Endothelial cell of umbilical vein (primary cell): Measurements from ENCODE around the gene TAGLN. TPM values are rescaled to one million over a fixed set of nuclear protein-coding genes. Genes with fewer than 3 reads are reported as not detected.
A peak's percentile ranks its signal among the peaks of the same experiment; 100 is the strongest.

Source experiments
- BruUV-seq: library from RNA; stranded (reverse); fragments of 400-500 nt; replicated peaks from 2 replicates; lab custom pipeline; 2021; lab: Mats Ljungman, UMichigan
- CTCF ChIA-PET: fragments of 300-600, 350-600 bp; sonication (Branson Sonifier 250); formaldehyde crosslinking; loops from one replicate; lab custom pipeline; 2021; ENCODE audit warnings: antibody characterized with exemption, inconsistent platforms; lab: Charles Lee
- POLR2A ChIA-PET: fragments of 300-600, 350-600 bp; sonication (Branson Sonifier 250); formaldehyde crosslinking; loops from one replicate; lab custom pipeline; 2021; ENCODE audit warnings: antibody characterized with exemption, inconsistent platforms; lab: Charles Lee
- DNase-seq: peaks from one replicate; pipeline ENCODE4 v3.0.0-alpha.2; 2011; ENCODE audit warnings: low read depth, low spot score
- FAIRE-seq: peaks from 2 replicates; lab custom pipeline; 2011; peaks lifted over from hg19 to GRCh38; lab: Jason Lieb, UNC
- H2AFZ ChIP-seq: 2 replicates; pipeline ENCODE4 v1.6.0; 2012; ENCODE audit warnings: low read depth, low read length, control low read depth, inconsistent platforms
- H3K27ac ChIP-seq: 2 replicates; pipeline ENCODE4 v1.5.1; 2011; ENCODE audit warnings: low read depth, mild to moderate bottlenecking, control low read depth, low read length, moderate library complexity; ENCODE audit not compliant: insufficient read depth
- H3K27me3 ChIP-seq, 2 experiments: 2 replicates each; pipeline versions ENCODE4 v1.6.0 to v1.6.1; 2011; ENCODE audit warnings: low read length in 2 of 2, mixed read lengths in 1 of 2; ENCODE audit not compliant: control insufficient read depth in 2 of 2, insufficient read depth in 2 of 2
- H3K36me3 ChIP-seq, 2 experiments: 2 replicates in 1 of 2; 3 replicates in 1 of 2; pipeline ENCODE4 v1.5.1; 2011; ENCODE audit warnings: low read length in 2 of 2, mild to moderate bottlenecking in 1 of 2, moderate library complexity in 1 of 2; ENCODE audit not compliant: control insufficient read depth in 2 of 2, insufficient read depth in 2 of 2; ENCODE audit errors: extremely low read depth in 1 of 2
- H3K4me1 ChIP-seq: 3 replicates; pipeline ENCODE4 v1.5.1; 2011; ENCODE audit warnings: mild to moderate bottlenecking, low read length; ENCODE audit not compliant: control insufficient read depth, insufficient read depth; ENCODE audit errors: extremely low read depth
- H3K4me2 ChIP-seq: 2 replicates; pipeline ENCODE4 v1.6.1; 2011; ENCODE audit warnings: low read length, control low read depth, mixed read lengths; ENCODE audit not compliant: insufficient read depth
- H3K4me3 ChIP-seq, 3 experiments: fragments of 200-600 bp in 1 of 3; sonication (generic), shearing (Covaris generic) in 1 of 3; replicated peaks in 1 of 3; 2 replicates each; pipeline ENCODE4 v1.5.1; 2011 to 2016; ENCODE audit warnings: control low read depth in 3 of 3, low read length in 3 of 3, mild to moderate bottlenecking in 2 of 3, inconsistent platforms in 1 of 3, low read depth in 1 of 3, moderate library complexity in 1 of 3; ENCODE audit not compliant: insufficient read depth in 1 of 3
- H3K79me2 ChIP-seq: 2 replicates; pipeline ENCODE4 v1.6.0; 2012; ENCODE audit warnings: low read length, inconsistent platforms; ENCODE audit not compliant: control insufficient read depth, insufficient read depth
- H3K9ac ChIP-seq: replicated peaks from 2 replicates; pipeline ENCODE3; 2011; ENCODE audit warnings: low read length, control low read depth; ENCODE audit not compliant: insufficient read depth; ENCODE audit errors: extremely low read depth
- H3K9me1 ChIP-seq: replicated peaks from 3 replicates; pipeline ENCODE4 v1.6.0; 2011; ENCODE audit warnings: mild to moderate bottlenecking, low read length; ENCODE audit not compliant: control insufficient read depth, insufficient read depth; ENCODE audit errors: extremely low read depth
- H3K9me3 ChIP-seq: replicated peaks from 2 replicates; pipeline ENCODE4 v1.5.1; 2012; ENCODE audit warnings: low read length, inconsistent platforms; ENCODE audit not compliant: control insufficient read depth, insufficient read depth
- H4K20me1 ChIP-seq: replicated peaks from 2 replicates; pipeline ENCODE3; 2011; ENCODE audit warnings: mild to moderate bottlenecking, low read length; ENCODE audit not compliant: control insufficient read depth, insufficient read depth; ENCODE audit errors: extremely low read depth
- CTCF ChIP-seq, 2 donors: IDR thresholded peaks; 1 replicate in 1 of 2; 2 replicates in 1 of 2; pipeline ENCODE4 v1.5.1; 2011; ENCODE audit warnings: low read length in 2 of 2, mild to moderate bottlenecking in 2 of 2, moderate library complexity in 2 of 2, control low read depth in 1 of 2, inconsistent platforms in 1 of 2, low read depth in 1 of 2; ENCODE audit not compliant: insufficient read depth in 1 of 2; ENCODE audit errors: extremely low read depth in 1 of 2
- EZH2 ChIP-seq: IDR thresholded peaks from 2 replicates; pipeline ENCODE4 v1.6.1; 2012; ENCODE audit warnings: borderline replicate concordance, low read depth, mild to moderate bottlenecking, moderate library complexity, low read length, inconsistent platforms; ENCODE audit not compliant: severe bottlenecking
- FOS ChIP-seq: IDR thresholded peaks from 2 replicates; pipeline ENCODE4 v1.6.1; 2011; ENCODE audit warnings: mild to moderate bottlenecking, low read length, moderate library complexity, borderline replicate concordance; ENCODE audit not compliant: insufficient read depth
- GATA2 ChIP-seq: IDR thresholded peaks from 2 replicates; pipeline ENCODE4 v1.7.0; 2011; ENCODE audit warnings: low read depth, mild to moderate bottlenecking, moderate library complexity, mixed read lengths, low read length; ENCODE audit not compliant: insufficient read length, insufficient read depth
- JUN ChIP-seq: IDR thresholded peaks from 2 replicates; pipeline ENCODE4 v1.6.1; 2011; ENCODE audit warnings: borderline replicate concordance, low read depth; ENCODE audit not compliant: insufficient read length, insufficient read depth
- MYC ChIP-seq: IDR thresholded peaks from one replicate; pipeline ENCODE4 v1.6.1; 2011; ENCODE audit warnings: mild to moderate bottlenecking, low read depth, low read length
- POLR2A ChIP-seq: IDR thresholded peaks from 2 replicates; pipeline ENCODE4 v1.6.1; 2012; ENCODE audit warnings: low read depth, mild to moderate bottlenecking, control low read depth, low read length
- POLR2AphosphoS5 ChIP-seq: IDR thresholded peaks from 2 replicates; pipeline ENCODE4 v1.6.1; 2012; ENCODE audit warnings: low read depth, mild to moderate bottlenecking, control low read depth, low read length, moderate library complexity; ENCODE audit not compliant: insufficient read depth
- dilution Hi-C: fragments of 300-500 bp; cut with MboI; formaldehyde crosslinking; loops from one replicate; pipeline ENCODE4 v1.15.0; 2019; ENCODE audit warnings: low sequenced_read_pairs; ENCODE audit not compliant: extremely low pct_ligation_motif_present
- intact Hi-C: fragments of 100-400 bp; cut with micrococcal nuclease; formaldehyde crosslinking; loops from one replicate; pipeline ENCODE4 v1.10.0; 2022
- polyA plus RNA-seq, 4 experiments: library from polyadenylated mRNA; depleted of rRNA in 3 of 4; stranded (reverse) in 3 of 4; unstranded in 1 of 4; fragments of >200 nt; gene quantifications; 2 replicates each; pipeline versions ENCODE4 v1.2.1 to v1.2.3, GENCODE V29; 2011 to 2012; ENCODE audit warnings: missing spikeins in 1 of 4
- total RNA-seq: library from RNA; stranded (reverse); gene quantifications from 2 replicates; pipeline ENCODE4 v1.2.3, GENCODE V29; 2021
- TF ChIP-seq, protein P1 (sequence below): IDR thresholded peaks from 2 replicates; pipeline ENCODE4 v1.6.1; 2011; ENCODE audit not compliant: insufficient read depth, insufficient read length

TAGLN gene
- total and polyA plus RNA-seq, 2 donors (not counting 3 experiments of a cell fraction or from before 2014, with no cell fraction given), result 20.8 to 113 TPM

DNA sequence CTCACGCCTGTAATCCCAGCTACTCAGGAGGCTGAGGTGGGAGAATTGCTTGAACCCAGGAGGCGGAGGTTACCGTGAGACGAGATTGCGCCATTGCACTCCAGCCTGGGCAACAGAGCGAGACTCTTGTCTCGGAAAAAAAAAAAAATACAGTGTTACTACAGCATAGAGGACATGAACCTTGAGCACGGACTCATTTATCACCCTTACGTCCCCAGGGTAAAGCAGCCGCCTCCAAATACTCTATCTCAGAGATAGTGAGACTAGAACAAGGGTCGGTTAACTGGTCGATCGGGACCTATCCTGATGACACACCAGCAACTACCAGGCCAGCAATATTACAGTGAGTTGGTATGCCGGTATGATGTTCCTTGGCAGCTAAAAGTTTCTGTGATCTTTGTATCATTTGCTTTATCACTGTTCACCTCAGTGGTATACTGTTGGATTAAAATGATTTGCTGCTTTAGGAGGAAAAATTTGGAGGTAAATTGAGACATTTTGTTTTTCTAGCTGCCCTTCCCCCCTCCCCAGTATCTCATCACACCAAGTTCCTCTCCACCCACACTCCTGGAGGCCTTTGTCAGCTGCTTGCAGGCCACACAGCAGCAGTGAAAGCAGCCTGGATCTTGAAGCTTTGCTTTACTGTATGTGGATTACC, 27.6 kb upstream of the TAGLN start:
- Histone ChIP-seq H3K9me1 (no peaks in the 10 kb centered on the region), H3K27ac (no peak overlapping the region), H3K27me3 (no peaks in the 10 kb centered on the region), H3K9ac (no peak overlapping the region), H3K4me2 (no peak overlapping the region), H3K4me1 (peaks cover 14% of the 10 kb centered on the region), H3K36me3 (peaks cover 9 to 16% of the 10 kb centered on the region in 2 experiments), H3K79me2 (no peaks in the 10 kb centered on the region), H4K20me1 (no peaks in the 10 kb centered on the region), H2AFZ (no peak overlapping the region), H3K4me3 (no peak overlapping the region), H3K9me3 (no peaks in the 10 kb centered on the region)
- ChIA-PET CTCF (interaction anchor here (1.0 to 3.4 kb wide), 6 partner anchors 10 to 60 kb away, joined by 3 to 15 read pairs (median 8); partner anchors contain the start of genes PAFAH1B2 and PCSK7), POLR2A (interaction anchor here (0.6 kb wide), 1 partner anchor 32 kb away, joined by 7 read pairs; no protein-coding TSS in a partner anchor)
- DNase-seq (no peak), FAIRE-seq (peak; percentile 15)
- BruUV-seq, result no TSS peak
- intact Hi-C loops (no loop called here), dilution Hi-C loops (no loop called here)
- no peak for TF ChIP-seq CTCF (IDR thresholded peaks at IDR 0.05; ENCODE audit: extremely low read depth in 1 of 2, insufficient read depth in 1 of 2, low read depth in 1 of 2, low read length in 2 of 2)
- TF ChIP-seq GATA2, result no peak
- no peak for TF ChIP-seq POLR2A
- TF ChIP-seq EZH2, result no peak
- TF ChIP-seq, protein P1, sequence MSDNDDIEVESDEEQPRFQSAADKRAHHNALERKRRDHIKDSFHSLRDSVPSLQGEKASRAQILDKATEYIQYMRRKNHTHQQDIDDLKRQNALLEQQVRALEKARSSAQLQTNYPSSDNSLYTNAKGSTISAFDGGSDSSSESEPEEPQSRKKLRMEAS, result no peak
- no peak for TF ChIP-seq JUN
- no peak for TF ChIP-seq MYC
- no peak for TF ChIP-seq POLR2AphosphoS5
- TF ChIP-seq FOS, result no peak
